NCI-H2196 treated with DMSO at 0.1 percent for 48 hours (cell line): ENCODE results near the gene TMEM98.
"Not testable (repeated sequence)": the region's sequence is repeated elsewhere in the genome, so short reads cannot be mapped to it uniquely, and the experiment has no call there.

Experiments used
- DNase-seq: peaks from one replicate; lab custom pipeline; 2025; ENCODE audit not compliant: unreplicated experiment; lab: John Stamatoyannopoulos, UW

TMEM98 gene

GRCh38 chr17:32976605-32977004 is 48.7 kb downstream of the TMEM98 start:
- no peak for DNase-seq

GRCh38 chr17:32980230-32980629 is 52.3 kb downstream of the TMEM98 start:
- DNase-seq, result no peak

- DNase-seq, result not testable (repeated sequence)
Measured at GRCh38 chr17:32981611-32982010, 53.7 kb downstream of the TMEM98 start.

GRCh38 chr17:32985050-32985756 is 57.2 kb downstream of the TMEM98 start:
- no peak for DNase-seq

- not testable (repeated sequence) for DNase-seq
Measured at GRCh38 chr17:32987453-32987805, 59.5 kb downstream of the TMEM98 start.

GRCh38 chr17:32987868-32988267 is 59.9 kb downstream of the TMEM98 start:
- not testable (repeated sequence) for DNase-seq

- DNase-seq, result no peak
Measured at GRCh38 chr17:32988481-32989101, 60.6 kb downstream of the TMEM98 start.

GRCh38 chr17:32992321-32993033 is 64.5 kb downstream of the TMEM98 start:
- no peak for DNase-seq

- DNase-seq, result no peak
Measured at GRCh38 chr17:32993977-32994376, 66.0 kb downstream of the TMEM98 start.
